Stimulated activated CD8-positive, alpha-beta memory T cell treated with anti-CD3 and anti-CD28 coated beads, Interleukin-4, amount 100 ng/mL, for 48 hours (primary cell): ENCODE measurements around the gene SFXN3.
"Not testable (repeated sequence)": the region's sequence is repeated elsewhere in the genome, so short reads cannot be mapped to it uniquely, and the experiment has no call there.

Experiments used
- DNase-seq: peaks from one replicate; pipeline ENCODE4 v3.0.0-alpha.2; 2020

The SFXN3 gene

DNA sequence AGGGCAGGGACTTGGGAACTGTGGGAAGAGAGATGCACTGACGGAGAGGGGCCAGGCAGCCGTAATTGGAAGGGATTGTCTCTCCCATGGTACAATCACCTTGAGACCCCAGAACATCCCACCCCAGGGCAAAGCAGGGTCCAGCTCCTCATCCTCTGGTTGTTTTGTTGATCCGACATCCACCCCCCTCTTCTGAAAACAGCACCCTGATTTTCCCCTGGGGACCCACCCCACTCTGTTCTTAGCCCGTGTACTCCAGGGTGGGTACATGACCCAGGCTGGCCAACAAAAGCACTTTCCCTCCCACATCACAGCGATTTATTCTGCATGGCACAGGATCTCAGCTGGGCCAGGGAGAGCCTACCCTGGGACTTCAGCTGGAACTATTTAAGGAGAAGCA, 14.2 kb upstream of the SFXN3 start:
- DNase-seq, result no peak

DNA sequence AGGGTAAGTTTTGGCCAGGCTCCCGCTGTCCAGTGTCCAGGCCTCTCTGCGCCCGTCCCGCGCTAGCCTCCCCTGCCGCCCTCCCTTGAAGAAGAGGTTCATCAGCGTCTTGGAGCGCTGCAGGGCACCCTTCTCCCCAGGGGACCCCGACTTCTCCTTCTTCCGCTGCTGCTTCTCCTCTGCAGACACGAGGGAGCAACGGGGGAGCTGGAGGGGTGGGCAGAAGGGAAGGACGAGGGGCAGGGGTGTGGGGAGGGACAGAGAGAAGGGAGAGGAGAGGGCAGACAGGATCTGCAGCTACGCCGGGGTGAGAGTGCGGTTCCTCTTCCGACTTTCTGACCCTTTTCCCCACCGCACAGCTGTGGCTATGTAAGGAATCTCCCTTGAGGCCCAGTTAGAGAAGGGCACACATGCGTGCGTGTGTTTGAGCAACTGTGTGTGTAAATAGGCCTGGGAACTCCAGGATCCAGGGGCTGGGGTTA, 12.9 kb upstream of the SFXN3 start:
- DNase-seq, result no peak

DNA sequence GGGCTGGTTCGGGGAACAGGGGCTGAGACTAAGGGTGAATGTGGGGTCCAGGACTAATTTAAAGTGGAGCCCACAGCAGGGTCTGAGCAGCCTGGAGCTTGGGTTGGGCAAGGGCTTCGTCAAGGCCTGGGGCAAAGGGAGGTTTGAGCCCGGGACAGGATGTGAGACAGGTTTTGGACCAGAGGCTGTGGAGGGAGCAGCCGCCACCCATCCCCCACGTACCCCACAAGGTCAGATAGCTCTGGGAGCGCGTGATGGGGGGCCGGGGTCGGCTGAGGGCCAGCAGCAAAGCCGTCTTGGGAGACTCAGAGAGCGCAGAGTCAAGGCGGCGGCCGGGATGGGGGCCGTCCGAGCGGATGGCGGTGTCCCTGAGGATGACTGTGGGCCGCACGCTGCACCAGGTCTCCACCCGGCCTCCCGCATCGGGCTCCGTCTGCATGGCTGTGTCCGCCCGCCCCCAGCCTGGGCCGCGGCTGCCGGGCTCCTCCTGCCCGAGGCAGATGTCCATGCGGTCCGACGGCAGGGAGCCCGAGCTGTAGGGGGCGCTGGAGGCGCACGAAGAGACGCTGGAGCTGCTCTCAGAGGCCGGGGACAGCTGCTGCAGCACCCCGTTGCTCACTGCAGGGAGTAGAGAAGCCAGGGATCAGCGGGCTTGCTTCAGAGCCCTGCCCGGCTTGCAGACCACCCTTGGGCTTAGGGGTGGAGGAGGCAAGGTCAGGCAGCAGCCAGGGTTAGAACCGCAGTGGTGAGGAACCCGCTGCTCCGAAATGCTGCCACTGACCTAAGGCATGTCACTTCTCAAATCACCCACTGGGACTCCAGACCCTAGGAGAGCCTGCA, 12.2 kb upstream of the SFXN3 start:
- DNase-seq, result peak; percentile 93

DNA sequence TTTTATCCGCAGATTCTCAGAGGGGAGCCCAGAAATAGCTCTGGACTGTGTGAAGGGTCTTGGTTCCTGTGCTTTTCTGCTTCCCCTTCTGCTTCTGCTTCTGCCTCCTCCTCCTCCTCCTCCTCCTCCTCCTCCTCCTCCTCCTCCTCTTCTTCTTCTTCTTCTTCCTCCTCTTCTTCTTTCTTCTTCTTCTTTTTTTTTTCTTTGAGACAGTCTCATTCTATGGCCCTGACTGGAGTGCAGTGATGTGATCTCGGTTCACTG, 11.7 kb upstream of the SFXN3 start:
- no peak for DNase-seq

DNA sequence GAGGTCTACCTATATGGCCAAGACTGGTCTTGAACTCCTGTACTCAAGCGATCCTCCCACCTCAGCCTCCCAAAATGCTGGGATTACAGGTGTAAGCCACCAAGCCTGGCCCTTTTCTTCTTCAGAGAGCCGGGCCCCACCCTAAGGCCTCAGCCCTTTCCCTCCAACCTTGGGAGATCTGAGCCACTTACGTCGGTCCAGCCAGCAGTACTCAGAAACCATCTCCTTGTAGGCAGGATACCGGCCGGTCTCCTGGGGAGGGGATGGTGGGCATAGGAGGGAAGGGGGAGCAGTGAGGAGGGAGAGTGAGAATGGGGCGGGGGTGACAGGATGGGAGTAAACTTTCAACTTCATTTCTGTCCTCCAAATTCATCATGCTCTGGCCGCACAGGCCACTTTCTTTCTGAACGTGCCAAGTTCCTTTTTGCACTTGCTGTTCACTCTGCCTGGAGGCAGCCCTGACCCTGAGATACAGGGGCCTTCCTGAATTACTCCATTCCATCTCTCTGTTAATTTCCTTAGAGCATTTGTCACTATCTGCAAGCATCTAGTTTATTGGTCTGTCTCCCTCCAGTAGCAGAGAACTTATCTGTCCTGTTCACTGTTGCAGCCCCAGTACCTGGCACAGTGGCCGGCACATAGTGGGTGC, 10.5 kb upstream of the SFXN3 start:
- DNase-seq, result no peak

DNA sequence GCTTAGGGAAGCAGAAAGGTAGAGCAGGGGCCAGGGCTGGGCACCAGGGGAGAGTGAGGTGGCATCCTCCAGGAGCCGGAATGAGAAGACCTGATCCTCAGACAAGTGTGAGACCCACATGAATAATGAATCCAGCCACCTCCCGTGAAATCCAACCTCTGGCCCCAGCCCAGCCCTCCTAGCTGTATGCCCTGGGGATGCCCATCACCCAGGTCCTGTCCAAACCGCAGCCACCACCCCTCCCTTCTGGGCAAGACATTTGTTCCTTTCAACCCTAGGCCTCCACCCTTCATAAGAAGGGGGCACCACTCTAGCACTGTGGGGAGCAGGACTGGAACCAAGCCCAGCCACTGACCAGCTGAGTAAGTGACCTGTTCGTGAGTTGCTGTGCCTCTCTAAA, 9.8 kb upstream of the SFXN3 start:
- no peak for DNase-seq

DNA sequence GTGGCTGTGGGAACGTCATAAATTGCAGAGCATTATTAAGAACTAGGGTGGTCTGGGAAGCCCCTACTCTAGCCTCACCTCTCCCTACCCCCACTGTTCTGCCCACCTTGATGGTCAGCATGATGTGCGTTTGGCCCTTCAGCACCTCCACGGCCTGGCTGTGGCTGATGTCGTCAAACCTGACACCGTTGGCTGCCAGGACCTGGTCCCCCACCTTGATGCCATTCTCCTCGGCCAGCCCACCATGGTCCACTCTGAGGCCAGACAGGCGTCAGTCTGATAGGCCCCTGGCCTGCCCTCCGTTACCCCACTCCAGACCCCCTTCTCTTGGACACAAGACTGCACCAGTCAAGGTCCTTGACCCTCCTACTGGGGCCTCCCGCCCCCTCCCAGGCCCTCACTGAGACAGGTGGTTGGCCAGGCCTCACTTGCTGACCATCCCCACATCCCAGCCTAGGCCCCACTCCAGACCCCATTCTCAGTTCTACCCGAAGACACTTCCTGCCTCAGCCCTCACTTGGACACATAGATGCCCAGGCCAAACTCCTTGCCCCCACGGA, 9.3 kb upstream of the SFXN3 start:
- no peak for DNase-seq

DNA sequence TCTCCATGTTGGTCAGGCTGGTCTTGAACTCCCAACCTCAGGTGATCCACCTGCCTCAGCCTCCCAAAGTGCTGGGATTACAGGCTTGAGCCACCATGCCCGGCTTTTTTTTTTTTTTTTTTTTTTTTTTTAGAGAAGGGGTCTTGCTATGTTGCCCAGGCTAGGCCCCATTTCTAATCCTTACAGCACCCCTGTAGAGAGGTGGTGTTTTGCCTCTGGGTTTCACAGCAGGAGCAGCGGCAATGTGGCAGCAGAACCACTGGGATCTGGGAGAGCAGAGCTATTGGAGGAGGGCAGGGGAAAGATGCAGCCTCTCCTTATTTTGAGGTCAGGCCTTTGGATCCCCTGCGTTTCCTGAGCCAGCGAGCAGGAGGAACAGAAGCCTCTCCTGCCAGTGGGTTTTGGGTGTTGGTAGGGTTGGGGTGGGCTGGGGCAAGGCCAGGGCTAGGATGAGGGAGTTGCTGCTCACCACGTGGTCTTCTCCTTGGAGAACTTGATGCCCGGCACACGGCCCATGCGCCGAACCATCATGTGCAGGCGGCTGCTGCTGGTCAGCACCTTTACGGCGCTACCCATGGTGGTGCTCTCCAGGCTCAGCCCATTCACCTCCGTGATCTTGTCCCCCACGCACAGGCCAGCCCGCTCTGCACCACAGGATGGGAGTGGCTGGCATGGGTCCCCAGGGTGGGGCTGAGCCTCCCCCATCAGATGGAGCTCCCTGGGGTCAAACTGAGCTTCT, 7.9 kb upstream of the SFXN3 start:
- DNase-seq, result no peak

DNA sequence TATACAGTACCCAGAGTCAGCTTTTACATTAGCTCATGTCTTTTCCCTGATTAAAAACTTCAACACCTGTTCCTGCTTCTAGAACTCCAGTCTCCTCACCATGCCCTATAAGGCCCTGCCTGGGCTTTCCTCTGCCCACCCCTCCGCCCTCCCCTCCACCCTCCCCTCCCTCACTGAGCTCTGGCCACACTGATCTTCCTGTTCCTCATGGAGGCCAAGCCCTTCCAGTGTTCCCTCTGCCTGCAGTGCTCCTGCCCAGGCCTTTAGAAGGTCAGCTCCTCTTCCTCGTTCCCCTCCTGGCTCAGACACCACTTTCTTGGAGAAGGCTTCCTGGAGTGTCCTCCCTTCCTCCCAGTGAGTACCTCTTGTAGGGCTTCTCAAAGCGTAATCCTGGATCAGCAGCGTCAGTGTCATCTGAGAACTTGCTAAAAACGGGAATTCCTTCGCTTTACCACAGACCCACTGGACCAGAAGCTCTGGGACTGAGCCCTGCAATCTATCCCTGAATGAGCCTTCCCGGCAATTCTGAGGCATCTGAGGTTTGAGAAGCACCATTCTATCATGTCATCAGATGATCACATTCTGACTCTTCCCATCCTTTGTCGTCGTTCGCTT, 3.8 kb upstream of the SFXN3 start:
- DNase-seq, result no peak

DNA sequence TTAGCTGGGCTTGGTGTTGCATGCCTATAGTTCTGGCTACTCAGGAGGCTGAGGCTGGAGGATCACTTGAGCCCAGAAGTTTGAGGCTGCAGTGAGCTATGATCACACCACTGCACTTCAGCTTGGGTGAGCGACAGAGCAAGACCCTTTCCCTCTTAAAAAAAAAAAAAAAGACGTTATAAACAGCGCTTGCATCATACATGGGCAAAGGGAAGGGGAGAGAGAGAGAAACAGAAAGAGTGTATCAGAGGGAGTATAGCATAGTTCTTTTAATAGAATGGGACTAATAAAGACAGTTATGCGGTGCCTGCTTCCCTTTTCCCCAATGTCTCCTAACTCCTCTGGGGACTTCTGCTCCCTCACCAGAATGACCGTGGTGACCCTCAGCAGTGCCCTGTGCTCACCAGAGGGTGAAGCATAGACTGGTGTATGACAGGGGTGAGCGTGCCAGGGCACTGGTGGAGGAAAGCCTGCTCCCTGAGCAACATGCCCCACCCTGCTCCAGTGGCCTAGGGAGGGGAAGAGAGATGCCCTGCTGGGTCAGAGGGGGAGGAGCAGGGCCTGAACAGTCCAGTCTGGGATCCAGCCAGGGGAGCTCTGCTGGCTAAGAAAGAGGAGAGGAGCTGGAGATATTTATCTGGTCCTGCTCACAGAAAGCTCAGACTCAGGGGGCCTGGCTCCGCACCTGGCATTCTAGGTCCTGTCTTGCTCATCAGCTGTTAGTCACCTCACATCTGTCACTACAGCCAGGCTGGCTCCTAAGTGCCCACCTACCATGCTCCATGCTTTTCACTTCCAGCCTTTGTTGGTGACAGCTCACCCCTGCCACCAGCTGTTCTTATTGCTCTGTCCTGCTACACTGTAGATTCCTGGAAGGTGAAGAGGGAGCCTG, 2.3 kb upstream of the SFXN3 start:
- DNase-seq, result no peak

DNA sequence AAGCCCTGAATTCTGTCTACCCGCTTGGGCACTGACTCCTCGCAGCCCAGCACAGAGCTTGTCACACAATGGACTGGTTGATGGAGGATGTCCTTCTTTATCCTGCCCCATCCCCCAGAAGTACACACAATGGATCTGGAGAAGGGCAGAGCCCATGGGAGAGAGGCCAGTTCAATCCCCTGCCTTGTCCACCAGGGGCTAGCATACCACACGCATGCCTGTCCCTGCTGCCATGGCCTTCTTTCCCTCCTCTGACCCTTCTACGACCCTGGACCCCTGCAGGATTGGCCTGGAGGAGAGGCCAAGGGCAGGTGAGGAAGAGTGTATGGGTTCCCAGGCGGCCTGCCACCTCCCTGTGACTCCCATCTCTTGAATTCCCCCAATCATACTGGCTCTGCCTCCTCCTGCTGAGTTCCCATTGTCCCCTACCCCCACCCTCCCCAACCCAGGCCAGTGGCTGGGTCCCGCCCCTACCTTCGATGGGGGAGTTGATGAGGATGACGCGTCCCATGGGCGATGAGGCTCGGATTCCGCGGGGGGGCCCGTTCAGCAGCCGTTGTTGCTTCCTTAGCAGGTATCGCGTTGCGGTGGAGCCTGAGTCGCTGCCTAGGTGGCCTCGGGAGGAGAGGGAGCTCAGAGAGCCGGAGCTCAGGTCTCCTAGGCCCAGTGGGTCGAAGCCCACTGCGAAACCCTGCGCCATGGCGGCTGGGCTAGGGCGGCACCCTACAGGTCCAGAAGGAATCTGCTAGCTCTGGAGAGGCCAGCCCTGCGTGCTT, 1.3 kb upstream of the SFXN3 start:
- no peak for DNase-seq

DNA sequence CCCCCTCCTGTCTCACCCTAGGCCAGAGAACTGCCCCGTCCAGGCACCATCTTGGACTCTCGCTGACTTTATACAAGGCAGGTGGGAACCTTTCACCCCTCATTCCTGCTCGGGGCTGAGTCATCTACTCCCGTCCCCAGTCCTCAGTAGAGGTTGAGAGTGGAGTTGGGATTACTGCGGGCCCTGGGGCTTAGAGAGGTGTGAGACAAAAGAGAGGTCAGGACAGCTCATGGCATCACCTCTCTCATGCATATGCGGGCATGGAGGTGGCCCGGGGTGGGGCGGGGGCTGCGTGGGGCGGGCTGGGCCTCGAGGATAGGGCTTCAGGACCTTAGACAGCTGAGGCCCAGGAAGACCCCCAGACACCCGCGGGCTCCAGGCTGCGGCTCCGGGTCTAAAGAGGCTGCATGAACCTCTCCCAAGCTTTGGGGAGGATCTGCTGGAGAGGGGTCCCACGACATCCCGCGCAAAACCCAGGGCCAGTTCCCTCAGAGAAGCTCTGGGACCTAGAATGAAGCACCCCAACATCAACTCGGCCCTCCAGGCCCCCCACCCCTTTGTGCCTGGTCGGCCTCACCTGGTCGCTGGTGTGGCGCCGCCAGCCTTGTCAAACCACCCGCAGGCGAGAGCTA, 422 bp upstream of the SFXN3 start:
- DNase-seq, result no peak

DNA sequence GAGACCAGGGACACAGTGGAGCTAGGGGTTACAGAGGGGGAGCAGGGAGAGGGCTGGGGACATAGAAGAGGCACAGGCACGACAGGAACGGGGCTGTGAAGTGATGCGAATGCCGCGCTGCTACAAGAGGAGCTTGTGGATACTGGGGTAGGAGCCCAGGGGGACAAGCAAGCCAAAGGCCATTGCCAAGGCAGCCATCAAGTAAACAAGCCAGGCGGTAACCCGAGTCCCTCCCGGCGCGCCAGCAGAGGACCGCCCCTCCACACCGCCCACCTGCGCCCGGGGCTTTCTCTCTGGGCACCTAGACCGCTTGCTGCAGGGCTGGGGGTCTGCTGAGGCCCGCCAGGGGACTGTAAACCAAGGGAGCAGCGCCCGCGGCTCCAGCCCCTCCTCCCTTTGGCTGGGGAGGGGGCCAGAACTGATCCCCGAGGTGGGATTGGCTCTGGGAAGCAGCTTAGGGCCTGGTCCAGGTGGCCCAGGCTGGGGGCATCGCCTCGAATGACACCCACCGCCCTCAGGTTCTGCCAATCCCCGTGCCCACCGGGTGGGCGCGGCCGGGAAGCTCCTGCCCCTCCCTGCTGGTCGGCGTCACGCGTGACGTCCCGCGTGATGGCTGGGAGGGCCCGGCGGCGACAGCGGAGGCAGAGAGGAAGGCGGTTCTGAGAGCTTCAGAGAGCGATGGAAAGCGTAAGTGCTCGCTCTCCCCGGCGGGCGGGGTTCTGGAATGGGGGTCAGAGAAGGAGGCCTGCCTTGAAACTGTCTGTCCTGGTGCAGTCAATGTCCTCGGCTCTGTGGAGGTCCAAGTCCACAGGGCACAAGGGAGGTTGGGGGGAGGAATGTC, 982 bp downstream of the SFXN3 start:
- DNase-seq, result peak; percentile 78

DNA sequence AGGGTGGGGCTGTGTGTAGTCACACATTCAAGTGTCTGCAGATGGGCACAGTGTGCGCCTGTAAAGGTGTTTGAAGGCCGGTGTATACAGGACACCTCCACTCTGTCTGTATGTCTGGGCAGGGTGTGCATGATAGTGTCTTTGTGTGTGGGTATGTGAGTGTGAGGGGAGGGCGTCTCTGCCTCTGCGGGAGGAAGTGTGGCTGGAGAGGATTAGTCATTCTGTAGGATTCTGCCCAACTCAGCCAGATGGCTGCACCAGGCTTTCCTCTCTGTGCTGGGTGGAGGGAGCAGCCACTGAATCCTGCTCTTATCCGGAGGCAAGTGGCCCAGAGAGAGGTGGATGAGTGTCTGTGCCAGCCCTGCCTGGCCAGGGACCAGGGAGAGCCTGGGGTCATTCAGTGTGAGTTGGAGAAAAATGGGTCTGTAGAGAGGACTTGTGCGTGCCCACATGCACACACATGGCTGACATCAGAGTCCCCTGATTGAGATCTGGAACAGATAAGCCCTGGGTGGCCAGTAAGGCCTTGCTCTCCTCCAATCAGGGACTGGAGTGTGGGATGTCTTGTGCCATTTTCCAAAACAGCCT, 1.7 kb downstream of the SFXN3 start:
- DNase-seq, result peak; percentile 71

DNA sequence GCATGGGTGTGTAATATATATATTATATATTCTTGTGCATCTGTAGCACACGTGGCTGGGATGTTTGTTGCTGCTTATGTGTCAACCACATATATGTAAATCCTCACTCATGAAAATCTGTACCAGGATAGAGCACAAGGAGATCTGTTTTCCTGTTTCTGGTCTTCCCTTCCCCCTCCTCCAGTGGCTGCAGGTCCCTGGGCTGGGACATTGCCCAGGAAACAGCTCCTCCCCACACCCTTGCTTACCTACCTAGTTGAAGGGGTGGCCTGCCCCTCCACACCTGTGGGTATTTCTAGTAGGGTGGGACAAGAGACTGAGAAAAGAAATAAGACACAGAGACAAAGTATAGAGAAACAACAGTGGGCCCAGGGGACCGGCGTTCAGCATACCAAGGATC, 2.2 kb downstream of the SFXN3 start:
- no peak for DNase-seq

DNA sequence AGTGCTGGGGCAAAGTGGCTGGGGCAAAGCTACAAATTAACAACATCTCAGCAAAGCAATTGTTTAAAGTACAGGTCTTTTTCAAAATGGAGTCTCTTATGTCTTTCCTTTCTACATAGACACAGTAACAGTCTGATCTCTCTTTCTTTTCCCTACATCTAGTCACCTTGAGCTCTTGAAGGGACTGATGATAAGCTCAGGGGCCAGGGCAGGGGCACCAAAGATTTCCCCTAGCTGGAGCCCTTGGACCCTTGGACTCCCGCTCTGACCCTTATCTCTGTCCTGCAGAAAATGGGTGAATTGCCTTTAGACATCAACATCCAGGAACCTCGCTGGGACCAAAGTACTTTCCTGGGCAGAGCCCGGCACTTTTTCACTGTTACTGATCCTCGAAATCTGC, 3.4 kb downstream of the SFXN3 start:
- not testable (repeated sequence) for DNase-seq

DNA sequence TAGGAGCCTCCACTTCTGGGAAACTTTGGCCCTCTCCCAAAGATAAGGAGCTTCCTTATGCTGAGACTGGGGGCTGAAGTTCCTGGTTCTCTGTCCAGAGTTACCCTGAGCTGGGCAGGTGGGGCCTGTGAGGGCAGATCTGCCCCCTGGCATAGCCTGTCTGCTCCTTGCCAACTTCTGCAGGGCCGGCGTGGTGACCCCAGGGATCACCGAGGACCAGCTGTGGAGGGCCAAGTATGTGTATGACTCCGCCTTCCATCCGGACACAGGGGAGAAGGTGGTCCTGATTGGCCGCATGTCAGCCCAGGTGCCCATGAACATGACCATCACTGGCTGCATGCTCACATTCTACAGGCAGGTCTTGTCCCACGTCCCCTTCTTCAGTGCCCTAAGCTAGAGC, 4.3 kb downstream of the SFXN3 start:
- no peak for DNase-seq

DNA sequence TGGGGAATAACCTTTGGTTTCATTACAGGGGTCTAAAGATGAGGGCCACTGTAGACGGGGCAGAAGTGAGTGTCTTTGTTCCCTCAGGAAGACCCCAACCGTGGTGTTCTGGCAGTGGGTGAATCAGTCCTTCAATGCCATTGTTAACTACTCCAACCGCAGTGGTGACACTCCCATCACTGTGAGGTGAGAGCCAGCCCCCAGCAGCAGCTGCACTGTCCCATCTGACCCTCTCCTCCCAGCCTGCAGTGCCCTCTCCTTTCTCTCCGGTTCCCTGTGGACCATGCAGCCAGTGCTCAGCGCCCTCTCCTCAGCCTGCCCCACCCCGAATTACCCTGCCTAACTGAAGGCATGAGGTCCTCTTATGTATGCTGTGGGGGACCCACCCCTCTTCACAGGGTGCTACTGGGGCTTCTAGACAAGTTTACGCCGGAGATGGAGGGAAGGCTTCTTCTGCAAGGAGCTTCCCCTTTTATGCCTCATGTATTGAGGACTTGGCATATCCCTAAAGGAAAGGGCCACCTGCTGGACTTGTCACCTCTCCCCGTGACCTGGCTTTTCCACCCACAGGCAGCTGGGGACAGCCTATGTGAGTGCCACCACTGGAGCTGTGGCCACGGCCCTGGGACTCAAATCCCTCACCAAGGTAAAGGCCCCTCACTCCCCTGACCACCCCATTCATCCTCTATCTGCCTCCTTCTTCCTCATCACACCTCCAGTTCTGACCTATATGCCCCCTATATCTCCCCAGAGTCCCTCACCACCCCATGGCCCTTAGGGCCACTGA, 5.1 kb downstream of the SFXN3 start:
- no peak for DNase-seq

DNA sequence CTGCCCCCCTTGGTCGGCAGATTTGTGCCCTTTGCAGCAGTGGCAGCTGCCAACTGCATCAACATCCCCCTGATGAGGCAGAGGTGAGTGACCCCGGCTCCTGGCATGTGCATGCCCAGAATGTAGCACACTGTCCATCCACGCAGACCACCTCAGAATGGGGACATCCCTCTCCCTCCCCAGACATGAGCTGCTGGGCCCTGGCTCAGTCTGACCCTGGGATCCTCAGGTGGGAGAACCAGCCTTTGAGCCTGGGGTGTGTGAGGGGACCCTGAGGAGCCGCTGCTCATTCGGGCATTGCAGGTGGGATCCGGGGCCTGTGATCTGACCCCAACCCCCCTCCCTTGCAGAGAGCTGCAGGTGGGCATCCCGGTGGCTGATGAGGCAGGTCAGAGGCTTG, 5.7 kb downstream of the SFXN3 start:
- no peak for DNase-seq
